T-cell (primary cell): ENCODE measurements around the gene RIN3. TPM values are rescaled to one million over a fixed set of nuclear protein-coding genes. Genes with fewer than 3 reads are reported as not detected.

ENCODE experiments used
- ATAC-seq, 4 experiments: fragments of 200-7000 bp in 3 of 4; fragments of 150-1000 bp in 1 of 4; cut with Tn5 transposase; replicated peaks in 1 of 4; 1 replicate in 3 of 4; 2 replicates in 1 of 4; pipeline ENCODE4 v1.10.0; 2021; ENCODE audit warnings: moderate library complexity in 3 of 4, mild to moderate bottlenecking in 2 of 4, moderate number of reproducible peaks in 1 of 4
- CTCF ChIA-PET, 2 donors: fragments of 300-600 bp; sonication (Branson Sonifier 250); formaldehyde crosslinking; loops; one replicate each; lab custom pipeline; 2022; ENCODE audit warnings: antibody characterized with exemption in 2 of 2; lab: Charles Lee
- POLR2A ChIA-PET, 2 donors: fragments of 300-600 bp; sonication (Branson Sonifier 250); formaldehyde crosslinking; loops; one replicate each; lab custom pipeline; 2022; ENCODE audit warnings: antibody characterized with exemption in 2 of 2; lab: Charles Lee
- DNase-seq, 35 experiments: peaks; one replicate each; pipeline versions ENCODE4 v3.0.0 to v3.0.0-alpha.2; 2013 to 2023
- H3K27ac ChIP-seq: one replicate; pipeline ENCODE4 v1.5.1; 2013; ENCODE audit warnings: low read length
- H3K27me3 ChIP-seq, 2 experiments: replicated peaks in 1 of 2; 1 replicate in 1 of 2; 2 replicates in 1 of 2; pipeline versions ENCODE4 v1.6.1 to v1.7.0; 2013; ENCODE audit warnings: low read length in 1 of 2, mixed read lengths in 1 of 2; ENCODE audit not compliant: control insufficient read depth in 2 of 2, insufficient read depth in 2 of 2; ENCODE audit errors: extremely low read depth in 1 of 2
- H3K36me3 ChIP-seq, 2 donors: 1 replicate in 1 of 2; 2 replicates in 1 of 2; pipeline versions ENCODE4 v1.6.1 to v1.7.0; 2013; ENCODE audit warnings: low read length in 1 of 2; ENCODE audit not compliant: control insufficient read depth in 2 of 2, insufficient read depth in 1 of 2; ENCODE audit errors: extremely low read depth in 1 of 2
- H3K4me1 ChIP-seq, 2 experiments: 1 replicate in 1 of 2; 2 replicates in 1 of 2; pipeline versions ENCODE4 v1.6.1 to v1.7.0; 2013; ENCODE audit warnings: low read length in 2 of 2, mixed read lengths in 1 of 2; ENCODE audit not compliant: insufficient read depth in 2 of 2, control insufficient read depth in 1 of 2; ENCODE audit errors: extremely low read depth in 1 of 2
- H3K4me3 ChIP-seq, 2 donors: 1 replicate in 1 of 2; 2 replicates in 1 of 2; pipeline versions ENCODE4 v1.5.1 to v1.7.0; 2013; ENCODE audit warnings: mild to moderate bottlenecking in 2 of 2, low read length in 1 of 2, moderate library complexity in 1 of 2; ENCODE audit not compliant: control insufficient read depth in 1 of 2; ENCODE audit errors: extremely low read depth in 1 of 2
- H3K9me3 ChIP-seq: 2 replicates; pipeline ENCODE4 v1.7.0; 2013
- H3K27ac Mint-ChIP-seq, 2 donors: one replicate each; pipeline ENCODE4 v1.8.0; 2020 to 2021; ENCODE audit warnings: mild to moderate bottlenecking in 2 of 2, mixed read lengths in 2 of 2
- H3K27me3 Mint-ChIP-seq, 2 donors: one replicate each; pipeline ENCODE4 v1.8.0; 2021 to 2022; ENCODE audit warnings: mixed read lengths in 2 of 2
- H3K36me3 Mint-ChIP-seq: one replicate; pipeline ENCODE4 v1.8.0; 2021; ENCODE audit warnings: mixed read lengths
- H3K4me1 Mint-ChIP-seq, 3 donors: one replicate each; pipeline ENCODE4 v1.8.0; 2020 to 2022; ENCODE audit warnings: mixed read lengths in 3 of 3, mild to moderate bottlenecking in 1 of 3
- H3K4me3 Mint-ChIP-seq, 3 donors: one replicate each; pipeline ENCODE4 v1.8.0; 2020 to 2022; ENCODE audit warnings: mild to moderate bottlenecking in 3 of 3, mixed read lengths in 3 of 3, moderate library complexity in 3 of 3
- H3K9me3 Mint-ChIP-seq, 3 donors: one replicate each; pipeline ENCODE4 v1.8.0; 2020 to 2022; ENCODE audit warnings: mixed read lengths in 3 of 3
- WGBS: methylation state at CpG from one replicate; pipeline ENCODE4 v1.1.5; 2013; ENCODE audit warnings: missing lambda C conversion rate; ENCODE audit not compliant: insufficient coverage; 5-methylcytosine and 5-hydroxymethylcytosine counted together
- total RNA-seq, 35 experiments: library from RNA in 6 of 35; stranded (reverse) in 6 of 35; fragments of 120-200 nt in 1 of 35; gene quantifications; one replicate each; pipeline versions ENCODE4 v1.2.1 to v1.2.4 and lab custom pipeline; 2013 to 2026

Gene RIN3
- total RNA-seq, 5 donors from 2014 or later (not counting 1 experiment from before 2014, with no cell fraction given), result 89.9 to 107 (median 97.0) TPM

GRCh38 chr14:92644171-92644969 is 130.8 kb downstream of the RIN3 start:
- WGBS, result 67% methylated on average over 3 of the region's 9 CpGs
- H3K36me3 ChIP-seq, result peaks cover 0 to 16% of the 10 kb centered on the region in 2 donors
- Mint-ChIP-seq H3K4me3 (no peak overlapping the region), H3K4me1 (peaks cover 40 to 48% (median 43%) of the 10 kb centered on the region in 3 donors), H3K27ac (peak overlapping the region; percentile 27 to 34), H3K36me3 (peaks cover 9% of the 10 kb centered on the region), H3K27me3 (no peaks in the 10 kb centered on the region), H3K9me3 (no peaks in the 10 kb centered on the region)
- no peak overlapping the region for H3K4me3 ChIP-seq
- ChIA-PET CTCF (interaction anchor here in 1 of 2 donors (0.6 kb wide), 1 partner anchor 27 kb away, joined by 3 read pairs; no protein-coding TSS in a partner anchor), POLR2A (interaction anchor here in 1 of 2 donors (0.8 kb wide), 1 partner anchor 8 kb away, joined by 3 read pairs; no protein-coding TSS in a partner anchor)
- DNase-seq (no peak), ATAC-seq (no peak)
- peaks cover 0 to 2% of the 10 kb centered on the region in 2 experiments for H3K27me3 ChIP-seq
- H3K9me3 ChIP-seq, result no peaks in the 10 kb centered on the region
- H3K4me1 ChIP-seq, result peaks cover 26 to 44% of the 10 kb centered on the region in 2 experiments
- H3K27ac ChIP-seq, result no peak overlapping the region

GRCh38 chr14:92644970-92645515 is 131.5 kb downstream of the RIN3 start:
- Mint-ChIP-seq H3K4me3 (no peak overlapping the region), H3K36me3 (peaks cover 9% of the 10 kb centered on the region), H3K27me3 (no peaks in the 10 kb centered on the region), H3K9me3 (no peaks in the 10 kb centered on the region), H3K27ac (peak overlapping the region; percentile 52 to 71), H3K4me1 (peaks cover 47 to 54% (median 49%) of the 10 kb centered on the region in 3 donors)
- Histone ChIP-seq H3K4me1 (peaks cover 33 to 51% of the 10 kb centered on the region in 2 experiments), H3K36me3 (peaks cover 0 to 16% of the 10 kb centered on the region in 2 donors), H3K4me3 (no peak overlapping the region), H3K27ac (no peak overlapping the region), H3K9me3 (no peaks in the 10 kb centered on the region), H3K27me3 (peaks cover 0 to 2% of the 10 kb centered on the region in 2 experiments)
- DNase-seq, result no peak
- ChIA-PET POLR2A (no interaction called here), CTCF (no interaction called here)
- no peak for ATAC-seq
- WGBS, result 98% methylated on average over 7 of the region's 9 CpGs

GRCh38 chr14:92645841-92646478 is 132.4 kb downstream of the RIN3 start:
- Histone ChIP-seq H3K4me3 (no peak overlapping the region), H3K36me3 (peaks cover 0 to 15% of the 10 kb centered on the region in 2 donors), H3K27ac (peak overlapping the region; percentile 43), H3K9me3 (no peaks in the 10 kb centered on the region), H3K27me3 (peaks cover 0 to 2% of the 10 kb centered on the region in 2 experiments), H3K4me1 (peaks cover 42 to 60% of the 10 kb centered on the region in 2 experiments)
- DNase-seq (no peak), ATAC-seq (no peak)
- Mint-ChIP-seq H3K4me3 (peak overlapping the region; percentile 42 to 65 (median 49)), H3K27me3 (no peaks in the 10 kb centered on the region), H3K27ac (peak overlapping the region; percentile 95 to 100), H3K36me3 (peaks cover 9% of the 10 kb centered on the region), H3K9me3 (no peaks in the 10 kb centered on the region), H3K4me1 (peaks cover 56 to 64% (median 58%) of the 10 kb centered on the region in 3 donors)
- CTCF ChIA-PET, result no interaction called here
- 91% methylated on average over 9 of the region's 13 CpGs for WGBS
- POLR2A ChIA-PET, result no interaction called here

GRCh38 chr14:92646952-92647796 is 133.6 kb downstream of the RIN3 start:
- Histone ChIP-seq H3K27ac (peak overlapping the region; percentile 51), H3K4me3 (no peak overlapping the region), H3K4me1 (peaks cover 44 to 72% of the 10 kb centered on the region in 2 experiments), H3K9me3 (no peaks in the 10 kb centered on the region), H3K27me3 (peaks cover 0 to 2% of the 10 kb centered on the region in 2 experiments), H3K36me3 (peaks cover 0 to 9% of the 10 kb centered on the region in 2 donors)
- POLR2A ChIA-PET, result no interaction called here
- H3K27me3 Mint-ChIP-seq, result no peaks in the 10 kb centered on the region
- H3K36me3 Mint-ChIP-seq, result peaks cover 9% of the 10 kb centered on the region
- CTCF ChIA-PET, result no interaction called here
- ATAC-seq (no peak), DNase-seq (no peak)
- no peaks in the 10 kb centered on the region for H3K9me3 Mint-ChIP-seq
- peak overlapping the region; percentile 42 to 99 (median 65) for H3K4me3 Mint-ChIP-seq
- peak overlapping the region; percentile 95 to 100 for H3K27ac Mint-ChIP-seq
- 100% methylated on average over 4 of the region's 9 CpGs for WGBS
- peaks cover 59 to 67% (median 64%) of the 10 kb centered on the region in 3 donors for H3K4me1 Mint-ChIP-seq

GRCh38 chr14:92647797-92648279 is 134.3 kb downstream of the RIN3 start:
- H3K9me3 Mint-ChIP-seq, result no peaks in the 10 kb centered on the region
- POLR2A ChIA-PET, result no interaction called here
- DNase-seq (no peak), ATAC-seq (no peak)
- H3K27me3 Mint-ChIP-seq, result no peaks in the 10 kb centered on the region
- Histone ChIP-seq H3K27me3 (no peaks in the 10 kb centered on the region), H3K4me1 (peaks cover 44 to 79% of the 10 kb centered on the region in 2 experiments), H3K36me3 (peaks cover 0 to 9% of the 10 kb centered on the region in 2 donors), H3K4me3 (no peak overlapping the region), H3K9me3 (no peaks in the 10 kb centered on the region), H3K27ac (peak overlapping the region; percentile 51)
- peaks cover 5% of the 10 kb centered on the region for H3K36me3 Mint-ChIP-seq
- H3K27ac Mint-ChIP-seq, result peak overlapping the region; percentile 95 to 100
- 96% methylated on average over 4 of the region's 4 CpGs for WGBS
- H3K4me1 Mint-ChIP-seq, result peaks cover 59 to 69% (median 64%) of the 10 kb centered on the region in 3 donors
- peak overlapping the region in 1 of 3 donors; percentile 99 for H3K4me3 Mint-ChIP-seq
- CTCF ChIA-PET, result interaction anchor here in 1 of 2 donors (0.6 kb wide), 1 partner anchor 529 kb away, joined by 6 read pairs; no protein-coding TSS in a partner anchor
